IMR-90 (cell line): ENCODE data around the gene SLC31A1. TPM values are rescaled to one million over a fixed set of nuclear protein-coding genes. Genes with fewer than 3 reads are reported as not detected.

ENCODE experiments used
- ATAC-seq: fragments of 200-7000 bp; cut with Tn5 transposase; 2 replicates; pipeline ENCODE4 v1.9.1; 2020; ENCODE audit warnings: low read depth, mild to moderate bottlenecking, moderate library complexity
- BruUV-seq: library from RNA; stranded (reverse); fragments of 400-500 nt; replicated peaks from 2 replicates; lab custom pipeline; 2021; lab: Mats Ljungman, UMichigan
- CTCF ChIA-PET: fragments of 300-600 bp; formaldehyde crosslinking; extraction: SDS; loops from one replicate; lab custom pipeline; 2021; ENCODE audit warnings: antibody characterized with exemption; lab: Yijun Ruan, JAX
- POLR2A ChIA-PET: fragments of 300-600 bp; sonication (Branson Sonifier 250); formaldehyde crosslinking; loops from one replicate; lab custom pipeline; 2022; ENCODE audit warnings: antibody characterized with exemption; ENCODE audit not compliant: unreplicated experiment; lab: Charles Lee
- DNase-seq: peaks from one replicate; pipeline ENCODE4 v3.0.0; 2013
- H2AFZ ChIP-seq: replicated peaks from 2 replicates; pipeline ENCODE3; 2013; ENCODE audit warnings: low read length, mild to moderate bottlenecking; ENCODE audit not compliant: poor library complexity
- H2AK5ac ChIP-seq: 2 replicates; pipeline ENCODE4 v1.6.1; 2013; ENCODE audit warnings: low read depth, low read length, inconsistent platforms
- H2AK9ac ChIP-seq: replicated peaks from 2 replicates; pipeline ENCODE3; 2013; ENCODE audit warnings: mild to moderate bottlenecking, low read depth, low read length, moderate library complexity; ENCODE audit not compliant: poor library complexity
- H2BK120ac ChIP-seq: 2 replicates; pipeline ENCODE4 v1.6.1; 2013; ENCODE audit warnings: low read depth, low read length, inconsistent platforms
- H2BK15ac ChIP-seq: 3 replicates; pipeline ENCODE4 v1.6.1; 2013; ENCODE audit warnings: low read depth, low read length, inconsistent platforms
- H2BK20ac ChIP-seq: 2 replicates; pipeline ENCODE4 v1.6.1; 2013; ENCODE audit warnings: low read depth, mild to moderate bottlenecking, inconsistent platforms, low read length, moderate library complexity
- H2BK5ac ChIP-seq: 2 replicates; pipeline ENCODE4 v1.6.1; 2013; ENCODE audit warnings: mild to moderate bottlenecking, low read depth, low read length, inconsistent platforms; ENCODE audit not compliant: poor library complexity, severe bottlenecking
- H3K14ac ChIP-seq: replicated peaks from 2 replicates; pipeline ENCODE4 v1.6.1; 2013; ENCODE audit warnings: low read depth, low read length, inconsistent platforms
- H3K18ac ChIP-seq: 2 replicates; pipeline ENCODE4 v1.6.1; 2013; ENCODE audit warnings: low read depth, low read length, control low read depth
- H3K23ac ChIP-seq: 2 replicates; pipeline ENCODE4 v1.6.1; 2013; ENCODE audit warnings: low read depth, low read length, inconsistent platforms
- H3K27ac ChIP-seq: 2 replicates; pipeline ENCODE4 v1.5.1; 2013; ENCODE audit warnings: mild to moderate bottlenecking, control low read depth, low read length; ENCODE audit not compliant: insufficient read depth
- H3K27me3 ChIP-seq: 2 replicates; pipeline ENCODE4 v1.6.1; 2013; ENCODE audit warnings: low read length; ENCODE audit not compliant: control insufficient read depth, insufficient read depth
- H3K36me3 ChIP-seq: 2 replicates; pipeline ENCODE4 v1.6.1; 2013; ENCODE audit warnings: low read length, mixed read lengths; ENCODE audit not compliant: control insufficient read depth, insufficient read depth
- H3K4ac ChIP-seq: 2 replicates; pipeline ENCODE4 v1.6.1; 2013; ENCODE audit warnings: low read depth, low read length, inconsistent platforms
- H3K4me1 ChIP-seq: 2 replicates; pipeline ENCODE4 v1.6.1; 2013; ENCODE audit warnings: low read length, mixed read lengths; ENCODE audit not compliant: control insufficient read depth, insufficient read depth
- H3K4me2 ChIP-seq: 2 replicates; pipeline ENCODE4 v1.6.1; 2013; ENCODE audit warnings: low read depth, mild to moderate bottlenecking, control low read depth, low read length, moderate library complexity
- H3K4me3 ChIP-seq: 2 replicates; pipeline ENCODE4 v1.5.1; 2013; ENCODE audit warnings: low read depth, mild to moderate bottlenecking, control low read depth, low read length, moderate library complexity; ENCODE audit not compliant: insufficient read depth
- H3K56ac ChIP-seq: 2 replicates; pipeline ENCODE4 v1.6.1; 2013; ENCODE audit warnings: low read length, inconsistent platforms; ENCODE audit not compliant: insufficient read depth; ENCODE audit errors: extremely low read depth
- H3K79me1 ChIP-seq, 2 experiments: 2 replicates each; pipeline ENCODE4 v1.6.1; 2013; ENCODE audit warnings: low read length in 2 of 2, inconsistent platforms in 1 of 2, low read depth in 1 of 2
- H3K9ac ChIP-seq: 2 replicates; pipeline ENCODE4 v1.6.1; 2013; ENCODE audit warnings: low read depth, low read length, control low read depth
- H3K9me1 ChIP-seq: 2 replicates; pipeline ENCODE4 v1.6.1; 2013; ENCODE audit warnings: low read length, inconsistent platforms; ENCODE audit not compliant: insufficient read depth
- H3K9me3 ChIP-seq: 2 replicates; pipeline ENCODE4 v1.6.1; 2013; ENCODE audit warnings: low read length; ENCODE audit not compliant: control insufficient read depth, insufficient read depth
- H4K20me1 ChIP-seq: 2 replicates; pipeline ENCODE4 v1.6.1; 2013; ENCODE audit warnings: low read length, inconsistent platforms; ENCODE audit not compliant: insufficient read depth
- H4K5ac ChIP-seq: 2 replicates; pipeline ENCODE4 v1.6.1; 2013; ENCODE audit warnings: mild to moderate bottlenecking, low read depth, low read length, control low read depth
- H4K8ac ChIP-seq, 2 experiments: 2 replicates each; pipeline ENCODE4 v1.6.1; 2013; ENCODE audit warnings: low read depth in 2 of 2, low read length in 2 of 2, control low read depth in 1 of 2, inconsistent platforms in 1 of 2
- H4K91ac ChIP-seq: 2 replicates; pipeline ENCODE4 v1.6.1; 2013; ENCODE audit warnings: low read depth, low read length, inconsistent platforms; ENCODE audit not compliant: insufficient read depth
- NFE2L2 ChIP-seq: fragments of 150-350 bp; IDR thresholded peaks from 2 replicates; pipeline ENCODE4 v1.6.1; 2016; ENCODE audit warnings: low read depth, mild to moderate bottlenecking, low read length
- WGBS, 2 experiments: methylation state at CpG; one replicate each; pipeline versions ENCODE4 v1.1.5 to v1.1.7; 2013; ENCODE audit warnings: missing lambda C conversion rate in 2 of 2; ENCODE audit not compliant: insufficient read length in 1 of 2; ENCODE audit errors: extremely low coverage in 2 of 2; 5-methylcytosine and 5-hydroxymethylcytosine counted together
- dilution Hi-C: fragments of 300-500 bp; cut with HindIII; formaldehyde crosslinking; loops from one replicate; pipeline ENCODE4 v1.14.3; 2018; ENCODE audit warnings: low sequenced_read_pairs; ENCODE audit not compliant: unreplicated experiment
- in situ Hi-C: fragments of 300-500 bp; cut with MboI; formaldehyde crosslinking; loops from 3 replicates; pipeline ENCODE4 v1.14.3; 2019; ENCODE audit warnings: low sequenced_read_pairs, inconsistent platforms, mixed read lengths
- intact Hi-C: fragments of 100-400 bp; cut with micrococcal nuclease; formaldehyde crosslinking; loops from 2 replicates; pipeline ENCODE4 v1.10.0; 2022
- polyA plus RNA-seq, 3 experiments: library from polyadenylated mRNA; depleted of rRNA; stranded (reverse); fragments of >200 nt; gene quantifications; 2 replicates each; pipeline ENCODE4 v1.2.3, GENCODE V29; 2012; ENCODE audit warnings: low replicate concordance in 1 of 3
- total RNA-seq: library from RNA; depleted of rRNA; stranded (reverse); fragments of >200 nt; gene quantifications from 2 replicates; pipeline ENCODE4 v1.2.3, GENCODE V29; 2012

The SLC31A1 gene
- total and polyA plus RNA-seq, 2 of the 4 experiments (the other 2 are of a cell fraction): 17.9 to 23.3 TPM

DNA sequence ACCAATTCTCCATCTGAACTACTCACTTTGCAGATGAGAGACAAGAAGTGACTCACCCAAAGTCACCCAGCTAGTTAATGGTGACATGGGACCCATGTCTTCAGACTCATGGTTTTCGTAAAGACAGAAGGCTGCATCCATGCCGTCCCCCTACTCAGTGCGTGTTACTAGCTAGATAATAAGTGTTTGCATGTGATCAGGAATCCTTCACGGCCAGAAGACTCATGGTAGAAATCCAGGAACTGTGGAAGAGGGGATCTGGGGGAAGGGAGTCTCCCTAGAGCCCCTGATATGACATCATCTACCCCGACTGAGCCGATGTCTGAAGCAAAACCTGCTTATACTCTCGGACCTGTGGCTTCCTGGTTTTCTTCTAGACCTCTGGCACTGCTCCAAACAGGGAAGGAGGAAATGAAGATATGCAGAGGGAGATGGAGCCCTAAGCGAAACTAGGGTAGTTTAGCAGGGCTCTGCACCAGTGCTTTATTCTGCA lies 78.5 kb downstream of the SLC31A1 start:
- H4K91ac ChIP-seq: no peak overlapping the region
- no peak overlapping the region for H3K27ac ChIP-seq
- H2AK5ac ChIP-seq: no peak overlapping the region
- intact Hi-C loops (no loop called here), dilution Hi-C loops (no loop called here), in situ Hi-C loops (loop anchor here (10.0 kb wide), 1 partner anchor 355 kb away; no protein-coding TSS in a partner anchor)
- H3K18ac ChIP-seq: no peak overlapping the region
- TF ChIP-seq NFE2L2: no peak
- no peaks in the 10 kb centered on the region for H4K20me1 ChIP-seq
- no peak overlapping the region for H2AFZ ChIP-seq
- POLR2A ChIA-PET: no interaction called here
- no peaks in the 10 kb centered on the region for H3K4me1 ChIP-seq
- no peak overlapping the region for H4K5ac ChIP-seq
- no peak overlapping the region for H3K23ac ChIP-seq
- no peak for ATAC-seq
- H2AK9ac ChIP-seq: no peak overlapping the region
- no peaks in the 10 kb centered on the region for H3K9me1 ChIP-seq
- no peaks in the 10 kb centered on the region for H3K9me3 ChIP-seq
- H2BK120ac ChIP-seq: no peak overlapping the region
- H3K9ac ChIP-seq: no peak overlapping the region
- H3K36me3 ChIP-seq: no peaks in the 10 kb centered on the region
- H3K4ac ChIP-seq: no peak overlapping the region
- H3K4me3 ChIP-seq: no peak overlapping the region
- no peak overlapping the region for H2BK5ac ChIP-seq
- CTCF ChIA-PET: no interaction called here
- no CpG with 5 or more reads among the region's 8 CpGs for WGBS, 2 experiments
- no TSS peak for BruUV-seq
- H2BK20ac ChIP-seq: no peak overlapping the region
- no peak overlapping the region for H3K56ac ChIP-seq
- no peak overlapping the region for H4K8ac ChIP-seq
- H3K27me3 ChIP-seq: peaks cover 34% of the 10 kb centered on the region
- H2BK15ac ChIP-seq: no peak overlapping the region
- no peak overlapping the region for H3K14ac ChIP-seq
- H3K4me2 ChIP-seq: no peak overlapping the region
- no peaks in the 10 kb centered on the region for H3K79me1 ChIP-seq
- no peak for DNase-seq
